ENCODE results near the gene FAM174B. TPM values are rescaled to one million over a fixed set of nuclear protein-coding genes. Genes with fewer than 3 reads are reported as not detected.

Gene FAM174B
- total RNA-seq, 1 donor from 2014 or later = 9.6 TPM

GRCh38 chr15:92602267-92602593 lies 53.3 kb downstream of the FAM174B start:
- H3K4me3 ChIP-seq (ENCODE audit: low read depth, low read length) = no peak overlapping the region
- no peak for TF ChIP-seq CTCF (conservative IDR thresholded peaks at IDR 0.05; ENCODE audit: low read depth, low read length)
- no peak for DNase-seq (ENCODE audit: low read depth)

- DNase-seq (ENCODE audit: low read depth) = no peak
- no peak for TF ChIP-seq CTCF (conservative IDR thresholded peaks at IDR 0.05; ENCODE audit: low read depth, low read length)
Observed at GRCh38 chr15:92601592-92602266, 53.8 kb downstream of the FAM174B start.

GRCh38 chr15:92600856-92601255 lies 54.7 kb downstream of the FAM174B start:
- no peak for DNase-seq (ENCODE audit: low read depth)
- H3K4me3 ChIP-seq (ENCODE audit: low read depth, low read length) = no peak overlapping the region
- TF ChIP-seq CTCF (conservative IDR thresholded peaks at IDR 0.05; ENCODE audit: low read depth, low read length) = no peak

More at GRCh38 chr15:92601592-92602266, 53.8 kb downstream of the FAM174B start:
- no peak overlapping the region for H3K4me3 ChIP-seq (ENCODE audit: low read depth, low read length)

- no peak for DNase-seq (ENCODE audit: low read depth)
- no peak overlapping the region for H3K4me3 ChIP-seq (ENCODE audit: low read depth, low read length)
- TF ChIP-seq CTCF (conservative IDR thresholded peaks at IDR 0.05; ENCODE audit: low read depth, low read length) = no peak
Observed at GRCh38 chr15:92599394-92599970, 56.1 kb downstream of the FAM174B start.

- DNase-seq (ENCODE audit: low read depth) = no peak
- no peak overlapping the region for H3K4me3 ChIP-seq (ENCODE audit: low read depth, low read length)
- TF ChIP-seq CTCF (conservative IDR thresholded peaks at IDR 0.05; ENCODE audit: low read depth, low read length) = no peak
Observed at GRCh38 chr15:92597548-92597947, 58.0 kb downstream of the FAM174B start.

GRCh38 chr15:92596623-92597022 lies 59.0 kb downstream of the FAM174B start:
- TF ChIP-seq CTCF (conservative IDR thresholded peaks at IDR 0.05; ENCODE audit: low read depth, low read length) = no peak
- no peak overlapping the region for H3K4me3 ChIP-seq (ENCODE audit: low read depth, low read length)
- DNase-seq (ENCODE audit: low read depth) = no peak

Data from epithelial cell of proximal tubule (primary cell).